SK-N-SH (cell line): ENCODE data around the gene PHOSPHO1. TPM values are rescaled to one million over a fixed set of nuclear protein-coding genes. Genes with fewer than 3 reads are reported as not detected.

Experiments
- CTCF ChIA-PET: fragments of 300-600, 350-600 bp; formaldehyde crosslinking; extraction: SDS; loops from one replicate; lab custom pipeline; 2021; lab: Yijun Ruan, JAX
- POLR2A ChIA-PET: fragments of 350-600 bp; sonication (Branson Sonifier 250); formaldehyde crosslinking; extraction: SDS; loops from one replicate; lab custom pipeline; 2020; ENCODE audit warnings: antibody characterized with exemption, inconsistent platforms; lab: Yijun Ruan, JAX
- DNase-seq: peaks from one replicate; pipeline ENCODE4 v3.0.0; 2012
- H2AFZ ChIP-seq: fragments of 200-600 bp; sonication (generic); 2 replicates; pipeline ENCODE4 v1.8.1; 2016; ENCODE audit warnings: antibody characterized with exemption, mild to moderate bottlenecking, low read depth
- H3F3A ChIP-seq: fragments of 200-600 bp; sonication (generic); replicated peaks from 2 replicates; pipeline ENCODE3; 2016; ENCODE audit warnings: antibody characterized with exemption, mild to moderate bottlenecking; ENCODE audit not compliant: insufficient read depth
- H3K27ac ChIP-seq, 2 experiments: fragments of 200-500 bp in 1 of 2; fragments of 200-600 bp in 1 of 2; sonication (Bioruptor generic) in 1 of 2; sonication (generic), shearing (Covaris generic) in 1 of 2; 2 replicates each; pipeline versions ENCODE4 v1.5.1 to v1.6.1; 2014 to 2016; ENCODE audit warnings: low read depth in 2 of 2, inconsistent platforms in 1 of 2, low read length in 1 of 2, mild to moderate bottlenecking in 1 of 2, mixed read lengths in 1 of 2
- H3K27me3 ChIP-seq: fragments of 200-600 bp; sonication (generic), shearing (Covaris generic); 2 replicates; pipeline ENCODE4 v1.6.1; 2016; ENCODE audit warnings: mixed run types; ENCODE audit not compliant: insufficient read depth
- H3K36me3 ChIP-seq, 2 experiments: fragments of 200-500 bp in 1 of 2; fragments of 200-600 bp in 1 of 2; sonication (Bioruptor generic) in 1 of 2; sonication (generic) in 1 of 2; replicated peaks in 1 of 2; 2 replicates each; pipeline versions ENCODE3 to v1.5.1; 2014 to 2016; ENCODE audit warnings: low read length in 1 of 2, mild to moderate bottlenecking in 1 of 2; ENCODE audit not compliant: insufficient read depth in 2 of 2, control insufficient read depth in 1 of 2
- H3K4me1 ChIP-seq, 2 experiments: fragments of 200-500 bp in 1 of 2; fragments of 200-600 bp in 1 of 2; sonication (Bioruptor generic) in 1 of 2; sonication (generic), shearing (Covaris generic) in 1 of 2; 2 replicates each; pipeline versions ENCODE4 v1.5.1 to v1.6.1; 2014 to 2016; ENCODE audit warnings: low read depth in 1 of 2, low read length in 1 of 2, mixed run types in 1 of 2; ENCODE audit not compliant: insufficient read depth in 2 of 2, control insufficient read depth in 1 of 2
- H3K4me2 ChIP-seq: fragments of 200-600 bp; sonication (generic), shearing (Covaris generic); 2 replicates; pipeline ENCODE4 v1.6.1; 2017; ENCODE audit warnings: mixed run types
- H3K4me3 ChIP-seq, 2 experiments: fragments of 200-500 bp in 1 of 2; fragments of 200-600 bp in 1 of 2; sonication (Bioruptor generic) in 1 of 2; sonication (generic), shearing (Covaris generic) in 1 of 2; 2 replicates each; pipeline versions ENCODE4 v1.5.1 to v1.8.1; 2014 to 2016; ENCODE audit warnings: low read depth in 2 of 2, inconsistent platforms in 1 of 2, low read length in 1 of 2, mild to moderate bottlenecking in 1 of 2, mixed read lengths in 1 of 2, moderate library complexity in 1 of 2
- H3K79me2 ChIP-seq: fragments of 200-600 bp; sonication (generic); 2 replicates; pipeline ENCODE4 v1.8.1; 2017; ENCODE audit warnings: mild to moderate bottlenecking; ENCODE audit not compliant: insufficient read depth
- H3K9ac ChIP-seq: fragments of 200-600 bp; sonication (generic); 2 replicates; pipeline ENCODE4 v1.6.1; 2017; ENCODE audit warnings: mixed run types
- H3K9me2 ChIP-seq: fragments of 200-600 bp; sonication (generic); 2 replicates; pipeline ENCODE4 v1.6.1; 2017; ENCODE audit warnings: mixed run types
- H3K9me3 ChIP-seq: fragments of 200-600 bp; sonication (generic); 2 replicates; pipeline ENCODE4 v1.6.1; 2017; ENCODE audit warnings: mixed run types, mild to moderate bottlenecking, moderate library complexity
- H4K20me1 ChIP-seq: fragments of 200-600 bp; sonication (generic); 2 replicates; pipeline ENCODE4 v1.6.1; 2017; ENCODE audit warnings: mild to moderate bottlenecking, mixed run types; ENCODE audit not compliant: insufficient read depth
- CHD2 ChIP-seq: fragments of 150-350 bp; IDR thresholded peaks from 2 replicates; pipeline ENCODE4 v1.6.1; 2018; ENCODE audit warnings: low read length; ENCODE audit not compliant: partially characterized antibody
- CTCF ChIP-seq: fragments of 200-600 bp; sonication (generic); IDR thresholded peaks from 2 replicates; pipeline ENCODE4 v1.6.1; 2017; ENCODE audit warnings: antibody characterized with exemption, mild to moderate bottlenecking, moderate library complexity
- ELF1 ChIP-seq: IDR thresholded peaks from 2 replicates; pipeline ENCODE4 v1.4.0; 2012
- EP300 ChIP-seq, 2 experiments: IDR thresholded peaks; 2 replicates each; pipeline versions ENCODE4 v1.4.0 to v1.6.1; 2012; ENCODE audit warnings: borderline replicate concordance in 1 of 2, low read depth in 1 of 2, low read length in 1 of 2
- FOSL2 ChIP-seq: IDR thresholded peaks from 2 replicates; pipeline ENCODE4 v1.4.0; 2012; ENCODE audit warnings: low read depth, mild to moderate bottlenecking, moderate library complexity, borderline replicate concordance
- GABPA ChIP-seq: IDR thresholded peaks from 2 replicates; pipeline ENCODE4 v1.4.0; 2012; ENCODE audit warnings: low read depth, mild to moderate bottlenecking
- GATA2 ChIP-seq: sonication (generic); formaldehyde crosslinking; IDR thresholded peaks from 2 replicates; pipeline ENCODE4 v1.5.0; 2020; ENCODE audit warnings: mild to moderate bottlenecking, missing genetic modification reagents
- JUND ChIP-seq: IDR thresholded peaks from 2 replicates; pipeline ENCODE4 v1.4.0; 2012
- MAX ChIP-seq: IDR thresholded peaks from 2 replicates; pipeline ENCODE4 v1.4.0; 2012; ENCODE audit warnings: low read depth
- MXI1 ChIP-seq: IDR thresholded peaks from 2 replicates; pipeline ENCODE4 v1.6.1; 2012; ENCODE audit warnings: mild to moderate bottlenecking, low read depth, low read length, improper control_type of control experiment
- NFIC ChIP-seq: IDR thresholded peaks from 2 replicates; pipeline ENCODE4 v1.4.0; 2012; ENCODE audit warnings: borderline replicate concordance
- NRF1 ChIP-seq: IDR thresholded peaks from 2 replicates; pipeline ENCODE4 v1.6.1; 2012; ENCODE audit warnings: low read depth, mild to moderate bottlenecking, low read length
- POLR2AphosphoS5 ChIP-seq: IDR thresholded peaks from 2 replicates; pipeline ENCODE4 v1.6.1; 2012; ENCODE audit warnings: low read depth, low read length
- RCOR1 ChIP-seq: fragments of 150-350 bp; IDR thresholded peaks from 2 replicates; pipeline ENCODE4 v1.6.1; 2017; ENCODE audit warnings: antibody characterized with exemption, low read length
- RFX5 ChIP-seq: IDR thresholded peaks from 2 replicates; pipeline ENCODE4 v1.6.1; 2012; ENCODE audit warnings: mild to moderate bottlenecking, improper control_type of control experiment, low read length
- RXRA ChIP-seq: IDR thresholded peaks from 2 replicates; pipeline ENCODE4 v1.4.0; 2012; ENCODE audit warnings: low read depth, mild to moderate bottlenecking, borderline replicate concordance
- TEAD4 ChIP-seq: IDR thresholded peaks from 2 replicates; pipeline ENCODE4 v1.4.0; 2012; ENCODE audit warnings: mild to moderate bottlenecking, borderline replicate concordance; ENCODE audit not compliant: insufficient read depth
- WGBS: methylation state at CpG from one replicate; pipeline ENCODE4 v1.1.6; 2017; ENCODE audit warnings: low lambda C conversion rate; 5-methylcytosine and 5-hydroxymethylcytosine counted together
- polyA plus RNA-seq, 3 experiments: library from polyadenylated mRNA; depleted of rRNA; stranded (reverse); fragments of >200 nt; gene quantifications; 2 replicates each; pipeline ENCODE4 v1.2.3, GENCODE V29; 2012
- TF ChIP-seq, protein P1 (sequence below): IDR thresholded peaks from 2 replicates; pipeline ENCODE4 v1.4.0; 2012; ENCODE audit warnings: low read depth, borderline replicate concordance
- TF ChIP-seq, protein P2 (sequence below): IDR thresholded peaks from 2 replicates; pipeline ENCODE4 v1.4.0; 2012; ENCODE audit warnings: low read depth, borderline replicate concordance

PHOSPHO1 gene
- polyA plus RNA-seq, 1 of the 3 experiments (the other 2 are of a cell fraction): not detected

DNA sequence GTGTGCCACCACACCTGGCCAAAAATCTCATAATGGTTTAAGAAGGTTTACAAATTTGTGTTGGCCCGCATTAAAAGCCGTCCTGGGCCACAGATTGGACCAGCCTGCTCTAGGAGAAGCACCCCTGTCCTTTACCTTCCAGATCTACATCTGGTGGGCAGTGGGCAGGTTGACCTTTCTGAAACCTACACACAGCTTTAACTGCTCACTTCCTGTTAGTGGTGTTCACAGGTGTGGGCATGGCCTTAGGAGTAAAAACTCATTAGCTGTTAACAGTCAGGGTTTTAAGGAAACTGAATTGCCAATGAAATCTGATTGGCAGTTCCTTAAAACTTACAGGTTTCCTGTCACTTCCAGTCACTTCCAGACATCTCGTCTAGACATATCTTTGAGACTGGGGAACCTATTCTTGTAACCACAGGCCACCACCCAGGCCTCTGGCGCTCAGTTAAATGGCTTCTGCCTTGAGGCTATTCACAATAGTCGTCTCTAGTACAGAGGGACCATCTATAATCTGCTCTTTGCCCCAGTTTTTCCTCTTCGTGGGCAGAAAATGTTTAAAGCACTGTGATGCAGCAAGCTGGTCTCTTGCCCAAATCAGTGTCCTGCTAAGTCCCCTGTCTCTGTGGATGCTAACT, 49.5 kb downstream of the PHOSPHO1 start:
- CTCF ChIA-PET: interaction anchor here (0.7 to 7.3 kb wide), 17 partner anchors 8 to 112 kb away, joined by 3 to 100 read pairs (median 7); partner anchors contain the start of gene PHOSPHO1

More for the DNA sequence above, 49.5 kb downstream of the PHOSPHO1 start:
- 29% methylated on average over 6 of the region's 6 CpGs for WGBS
- no peaks in the 10 kb centered on the region for H4K20me1 ChIP-seq
- no peaks in the 10 kb centered on the region for H3K9me2 ChIP-seq
- H3K4me1 ChIP-seq: no peaks in the 10 kb centered on the region
- no peak overlapping the region for H3K9ac ChIP-seq
- DNase-seq: no peak
- H3K79me2 ChIP-seq: no peaks in the 10 kb centered on the region
- H3K27me3 ChIP-seq: peaks cover 46% of the 10 kb centered on the region; the same call in 1 of the 2 replicates
- H3K4me2 ChIP-seq: no peak overlapping the region
- H2AFZ ChIP-seq: no peak overlapping the region
- no peaks in the 10 kb centered on the region for H3K36me3 ChIP-seq
- H3K9me3 ChIP-seq: peaks cover 9% of the 10 kb centered on the region; the same call in 1 of the 2 replicates
- no peaks in the 10 kb centered on the region for H3F3A ChIP-seq
- H3K27ac ChIP-seq: no peak overlapping the region
- H3K4me3 ChIP-seq: no peak overlapping the region
- TF ChIP-seq RXRA (no peak), EP300 (IDR thresholded peaks at IDR 0.05; ENCODE audit: borderline replicate concordance in 1 of 2, low read depth in 1 of 2, low read length in 1 of 2) (no peak), NRF1 (no peak), CHD2 (no peak), RCOR1 (no peak), JUND (no peak), TEAD4 (no peak), MAX (no peak), GATA2 (CRISPR knock-in tag) (no peak), POLR2AphosphoS5 (no peak), GABPA (no peak), NFIC (no peak), RFX5 (no peak), FOSL2 (no peak), MXI1 (no peak), CTCF (no peak), ELF1 (no peak)
- TF ChIP-seq, protein P1, sequence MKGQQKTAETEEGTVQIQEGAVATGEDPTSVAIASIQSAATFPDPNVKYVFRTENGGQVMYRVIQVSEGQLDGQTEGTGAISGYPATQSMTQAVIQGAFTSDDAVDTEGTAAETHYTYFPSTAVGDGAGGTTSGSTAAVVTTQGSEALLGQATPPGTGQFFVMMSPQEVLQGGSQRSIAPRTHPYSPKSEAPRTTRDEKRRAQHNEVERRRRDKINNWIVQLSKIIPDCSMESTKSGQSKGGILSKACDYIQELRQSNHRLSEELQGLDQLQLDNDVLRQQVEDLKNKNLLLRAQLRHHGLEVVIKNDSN: no peak
- TF ChIP-seq, protein P2, sequence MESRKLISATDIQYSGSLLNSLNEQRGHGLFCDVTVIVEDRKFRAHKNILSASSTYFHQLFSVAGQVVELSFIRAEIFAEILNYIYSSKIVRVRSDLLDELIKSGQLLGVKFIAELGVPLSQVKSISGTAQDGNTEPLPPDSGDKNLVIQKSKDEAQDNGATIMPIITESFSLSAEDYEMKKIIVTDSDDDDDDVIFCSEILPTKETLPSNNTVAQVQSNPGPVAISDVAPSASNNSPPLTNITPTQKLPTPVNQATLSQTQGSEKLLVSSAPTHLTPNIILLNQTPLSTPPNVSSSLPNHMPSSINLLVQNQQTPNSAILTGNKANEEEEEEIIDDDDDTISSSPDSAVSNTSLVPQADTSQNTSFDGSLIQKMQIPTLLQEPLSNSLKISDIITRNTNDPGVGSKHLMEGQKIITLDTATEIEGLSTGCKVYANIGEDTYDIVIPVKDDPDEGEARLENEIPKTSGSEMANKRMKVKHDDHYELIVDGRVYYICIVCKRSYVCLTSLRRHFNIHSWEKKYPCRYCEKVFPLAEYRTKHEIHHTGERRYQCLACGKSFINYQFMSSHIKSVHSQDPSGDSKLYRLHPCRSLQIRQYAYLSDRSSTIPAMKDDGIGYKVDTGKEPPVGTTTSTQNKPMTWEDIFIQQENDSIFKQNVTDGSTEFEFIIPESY: no peak
- TF ChIP-seq, all 33 proteins: peak for 0
- POLR2A ChIA-PET: no interaction called here
